HepG2 (cell line): Measurements from ENCODE around the gene CENPVL3. TPM values are rescaled to one million over a fixed set of nuclear protein-coding genes. Genes with fewer than 3 reads are reported as not detected.
A peak's percentile ranks its signal among the peaks of the same experiment; 100 is the strongest.

ENCODE experiments used
- ATAC-seq: fragments of 200-7000 bp; cut with Tn5 transposase; 3 replicates; pipeline ENCODE4 v1.9.1; 2020; ENCODE audit warnings: mild to moderate bottlenecking, moderate library complexity
- BruUV-seq: library from RNA; stranded (reverse); fragments of 400-500 nt; replicated peaks from 2 replicates; lab custom pipeline; 2021; lab: Mats Ljungman, UMichigan
- CTCF ChIA-PET: fragments of 300-600 bp; formaldehyde crosslinking; extraction: SDS; loops from one replicate; lab custom pipeline; 2021; ENCODE audit warnings: low total read pairs, inconsistent platforms, low intra/inter-chr PET ratio; lab: Yijun Ruan, JAX
- POLR2A ChIA-PET: fragments of 350-600 bp; sonication (Branson Sonifier 250); formaldehyde crosslinking; loops from one replicate; lab custom pipeline; 2020; ENCODE audit warnings: antibody characterized with exemption, inconsistent platforms; lab: Yijun Ruan, JAX
- DNase-seq: peaks from one replicate; pipeline ENCODE4 v3.0.0-alpha.2; 2015; ENCODE audit warnings: low spot score
- FAIRE-seq: peaks from 3 replicates; lab custom pipeline; 2011; peaks lifted over from hg19 to GRCh38; lab: Jason Lieb, UNC
- H2AFZ ChIP-seq: one replicate; pipeline ENCODE4 v1.6.1; 2011; ENCODE audit warnings: low read length, inconsistent platforms
- H3K27ac ChIP-seq: fragments of 300-600 bp; 3 replicates; pipeline ENCODE4 v1.8.0; 2011; ENCODE audit warnings: mixed run types, mild to moderate bottlenecking, mixed read lengths, low read length, inconsistent platforms; ENCODE audit not compliant: insufficient read depth; ENCODE audit errors: extremely low read length
- H3K27me3 ChIP-seq, 2 experiments: fragments of 200-600 bp in 1 of 2; 2 replicates in 1 of 2; 3 replicates in 1 of 2; pipeline versions ENCODE4 v1.6.0 to v1.8.0; 2011; ENCODE audit warnings: low read length in 2 of 2, mild to moderate bottlenecking in 2 of 2, moderate library complexity in 2 of 2, inconsistent platforms in 1 of 2; ENCODE audit not compliant: insufficient read depth in 2 of 2, control insufficient read depth in 1 of 2
- H3K36me3 ChIP-seq, 2 experiments: fragments of 200-600 bp in 1 of 2; replicated peaks in 1 of 2; 2 replicates in 1 of 2; 3 replicates in 1 of 2; pipeline versions ENCODE4 v1.5.1 to v1.8.0; 2011; ENCODE audit warnings: low read length in 2 of 2, inconsistent platforms in 1 of 2; ENCODE audit not compliant: insufficient read depth in 2 of 2, control insufficient read depth in 1 of 2
- H3K4me1 ChIP-seq: 2 replicates; pipeline ENCODE4 v1.5.1; 2012; ENCODE audit warnings: low read length, inconsistent platforms; ENCODE audit not compliant: insufficient read depth
- H3K4me2 ChIP-seq: 2 replicates; pipeline ENCODE4 v1.6.0; 2011; ENCODE audit warnings: low read depth, low read length, inconsistent platforms
- H3K4me3 ChIP-seq, 3 experiments: fragments of 200-600 bp in 1 of 3; sonication (generic), shearing (Covaris generic) in 1 of 3; replicated peaks in 1 of 3; 2 replicates each; pipeline ENCODE4 v1.5.1; 2011 to 2016; ENCODE audit warnings: low read length in 3 of 3, inconsistent platforms in 2 of 3, low read depth in 2 of 3, mild to moderate bottlenecking in 2 of 3, control low read depth in 1 of 3, mixed read lengths in 1 of 3; ENCODE audit not compliant: insufficient read depth in 1 of 3
- H3K79me2 ChIP-seq: one replicate; pipeline ENCODE4 v1.6.1; 2011; ENCODE audit warnings: low read length, inconsistent platforms; ENCODE audit not compliant: insufficient read depth
- H3K9ac ChIP-seq: 2 replicates; pipeline ENCODE4 v1.6.0; 2011; ENCODE audit warnings: mild to moderate bottlenecking, low read depth, low read length, inconsistent platforms; ENCODE audit not compliant: insufficient read depth
- H3K9me3 ChIP-seq: 2 replicates; pipeline ENCODE4 v1.5.1; 2012; ENCODE audit warnings: mild to moderate bottlenecking, low read length
- H4K20me1 ChIP-seq: 2 replicates; pipeline ENCODE4 v1.6.0; 2011; ENCODE audit warnings: inconsistent platforms, mild to moderate bottlenecking, low read length, moderate library complexity; ENCODE audit not compliant: insufficient read depth
- EEA1 ChIP-seq: sonication (generic); formaldehyde crosslinking; IDR thresholded peaks from 2 replicates; pipeline ENCODE4 v1.5.1; 2020; ENCODE audit warnings: mild to moderate bottlenecking, missing genetic modification reagents, borderline replicate concordance
- EP300 ChIP-seq, 3 experiments: sonication (generic) in 1 of 3; formaldehyde crosslinking in 1 of 3; IDR thresholded peaks; 2 replicates each; pipeline versions ENCODE4 v1.5.1 to v1.6.1; 2011 to 2020; ENCODE audit warnings: low read depth in 2 of 3, low read length in 2 of 3, borderline replicate concordance in 1 of 3, improper control_type of control experiment in 1 of 3, mild to moderate bottlenecking in 1 of 3, missing genetic modification reagents in 1 of 3, moderate library complexity in 1 of 3
- FOXK2 ChIP-seq: fragments of 450-650 bp; IDR thresholded peaks from 2 replicates; pipeline ENCODE4 v1.6.1; 2016
- IKZF4 ChIP-seq: sonication (generic); formaldehyde crosslinking; IDR thresholded peaks from 2 replicates; pipeline ENCODE4 v1.5.1; 2020; ENCODE audit warnings: borderline replicate concordance, mild to moderate bottlenecking, low read depth, missing genetic modification reagents; ENCODE audit errors: not compliant biosample characterization
- MAFF ChIP-seq: IDR thresholded peaks from 2 replicates; pipeline ENCODE4 v1.6.1; 2011; ENCODE audit warnings: low read depth, low read length, improper control_type of control experiment
- MAFK ChIP-seq, 2 experiments: IDR thresholded peaks in 1 of 2; conservative IDR thresholded peaks in 1 of 2; 2 replicates each; pipeline ENCODE4 v1.6.1; 2011; ENCODE audit warnings: improper control_type of control experiment in 2 of 2, low read length in 2 of 2
- MED8 ChIP-seq: sonication (generic); formaldehyde crosslinking; IDR thresholded peaks from 2 replicates; pipeline ENCODE4 v1.8.1; 2023; ENCODE audit warnings: mild to moderate bottlenecking, missing genetic modification reagents; ENCODE audit not compliant: insufficient replicate concordance
- ZNF44 ChIP-seq: sonication (generic); formaldehyde crosslinking; IDR thresholded peaks from 2 replicates; pipeline ENCODE4 v1.5.1; 2020; ENCODE audit warnings: mild to moderate bottlenecking, missing genetic modification reagents
- ZNF713 ChIP-seq: sonication (generic); formaldehyde crosslinking; IDR thresholded peaks from 2 replicates; pipeline ENCODE4 v1.4.0; 2020; ENCODE audit warnings: mild to moderate bottlenecking, missing genetic modification reagents
- WGBS: methylation state at CpG from one replicate; pipeline ENCODE4 v1.1.6; 2017; ENCODE audit warnings: low lambda C conversion rate; 5-methylcytosine and 5-hydroxymethylcytosine counted together
- in situ Hi-C: cut with HindIII; loops from 2 replicates; pipeline ENCODE4 v1.10.0; 2017; ENCODE audit warnings: low pct_unique_long_range_greater_than_20kb; ENCODE audit not compliant: extremely low pct_ligation_motif_present
- intact Hi-C: fragments of 100-400 bp; cut with micrococcal nuclease; formaldehyde crosslinking; loops from one replicate; pipeline ENCODE4 v1.10.0; 2022; ENCODE audit not compliant: unreplicated experiment
- polyA plus RNA-seq, 8 experiments: library from polyadenylated mRNA; depleted of rRNA in 3 of 8; stranded (reverse) in 7 of 8; unstranded in 1 of 8; fragments of >200 nt; fragmentation: Illumina TruSeq in 4 of 8; extraction: Trizol in 4 of 8; gene quantifications; 2 replicates each; pipeline versions ENCODE4 v1.2.1 to v1.2.3, GENCODE V29; 2011 to 2016; ENCODE audit warnings: low read depth in 4 of 8, missing spikeins in 1 of 8, mixed read lengths in 1 of 8; ENCODE audit not compliant: insufficient read depth in 1 of 8
- total RNA-seq, 5 experiments: library from RNA; depleted of rRNA; stranded (reverse); fragments of >200 nt; fragmentation: Illumina TruSeq; extraction: Trizol; gene quantifications; 2 replicates each; pipeline ENCODE4 v1.2.3, GENCODE V29; 2016; ENCODE audit warnings: low read depth in 1 of 5
- TF ChIP-seq, protein P1 (sequence below): sonication (generic); formaldehyde crosslinking; IDR thresholded peaks from 2 replicates; pipeline ENCODE4 v1.4.0; 2020; ENCODE audit warnings: mild to moderate bottlenecking, missing genetic modification reagents
- TF ChIP-seq, protein P2 (sequence below): fragments of 450-650 bp; IDR thresholded peaks from 2 replicates; pipeline ENCODE4 v1.6.1; 2017

The CENPVL3 gene
- total and polyA plus RNA-seq, 2 of the 13 experiments (the other 11 are each of a cell fraction or from before 2014, with no cell fraction given), result not detected

DNA sequence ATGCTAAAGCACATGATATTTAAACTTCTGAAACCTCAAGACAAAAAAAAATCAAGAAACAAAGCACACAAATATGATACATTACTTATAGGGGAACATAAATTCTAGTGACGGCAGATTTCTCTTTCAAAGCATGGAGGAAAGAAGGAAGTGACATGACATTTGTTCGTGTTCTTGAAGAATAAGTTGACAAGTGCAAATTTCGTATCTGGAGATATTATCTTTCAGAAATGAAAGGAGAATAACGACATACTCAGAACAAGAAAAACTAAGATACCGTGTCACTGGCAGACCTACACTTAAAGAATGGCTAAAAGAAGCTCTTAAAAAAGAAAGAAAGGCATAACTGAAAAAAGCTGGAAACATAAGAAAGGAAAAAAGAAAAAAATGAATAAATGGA, 47.3 kb upstream of the CENPVL3 start (continued):
- no peak for TF ChIP-seq ZNF44 (CRISPR knock-in tag)
- no peak for TF ChIP-seq MED8 (CRISPR knock-in tag)
- TF ChIP-seq IKZF4 (CRISPR knock-in tag), result no peak

DNA sequence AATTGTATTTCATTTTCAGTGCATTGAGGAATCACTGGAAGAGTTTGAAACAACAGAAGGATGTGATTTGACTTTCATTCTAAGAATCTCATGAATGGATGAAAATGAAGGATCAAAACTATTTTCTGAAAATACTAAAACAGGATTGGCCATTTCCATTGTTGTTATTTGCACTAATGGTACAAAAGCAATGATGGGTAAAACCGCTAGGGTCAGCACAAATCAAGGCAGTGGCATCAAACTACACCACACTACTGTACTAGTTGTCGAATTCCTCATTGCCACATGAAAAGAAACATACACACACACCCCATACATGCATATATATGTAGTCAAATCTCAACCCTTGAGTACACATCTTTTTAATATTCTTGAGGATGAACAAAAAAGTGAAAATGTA, 24.7 kb upstream of the CENPVL3 start:
- intact Hi-C loops, result no loop called here
- H3K9ac ChIP-seq, result no peak overlapping the region
- DNase-seq, result no peak
- 0% methylated on average over 1 of the region's 2 CpGs for WGBS
- TF ChIP-seq FOXK2, result no peak
- TF ChIP-seq, protein P1, sequence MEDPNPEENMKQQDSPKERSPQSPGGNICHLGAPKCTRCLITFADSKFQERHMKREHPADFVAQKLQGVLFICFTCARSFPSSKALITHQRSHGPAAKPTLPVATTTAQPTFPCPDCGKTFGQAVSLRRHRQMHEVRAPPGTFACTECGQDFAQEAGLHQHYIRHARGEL, result no peak
- peak; percentile 46; the same call in 1 of the 2 replicates for TF ChIP-seq MAFF
- TF ChIP-seq, protein P2, sequence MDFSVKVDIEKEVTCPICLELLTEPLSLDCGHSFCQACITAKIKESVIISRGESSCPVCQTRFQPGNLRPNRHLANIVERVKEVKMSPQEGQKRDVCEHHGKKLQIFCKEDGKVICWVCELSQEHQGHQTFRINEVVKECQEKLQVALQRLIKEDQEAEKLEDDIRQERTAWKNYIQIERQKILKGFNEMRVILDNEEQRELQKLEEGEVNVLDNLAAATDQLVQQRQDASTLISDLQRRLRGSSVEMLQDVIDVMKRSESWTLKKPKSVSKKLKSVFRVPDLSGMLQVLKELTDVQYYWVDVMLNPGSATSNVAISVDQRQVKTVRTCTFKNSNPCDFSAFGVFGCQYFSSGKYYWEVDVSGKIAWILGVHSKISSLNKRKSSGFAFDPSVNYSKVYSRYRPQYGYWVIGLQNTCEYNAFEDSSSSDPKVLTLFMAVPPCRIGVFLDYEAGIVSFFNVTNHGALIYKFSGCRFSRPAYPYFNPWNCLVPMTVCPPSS, result no peak
- TF ChIP-seq ZNF713, result no peak
- no peak for TF ChIP-seq EP300 (IDR thresholded peaks at IDR 0.05; ENCODE audit: low read depth in 2 of 2, low read length in 2 of 2)
- TF ChIP-seq EP300 (CRISPR knock-in tag; IDR thresholded peaks at IDR 0.05; ENCODE audit: borderline replicate concordance), result no peak
- TF ChIP-seq MAFK (conservative IDR thresholded peaks at IDR 0.05 in 1 of 2, IDR thresholded peaks at IDR 0.05 in 1 of 2; ENCODE audit: low read length in 2 of 2), result peak; percentile 37 to 72; a peak in 3 of 4 replicates
- TF ChIP-seq EEA1 (CRISPR knock-in tag), result no peak
- TF ChIP-seq, all 625 proteins: peak for 2
- Histone ChIP-seq H3K4me2 (no peak overlapping the region), H4K20me1 (no peaks in the 10 kb centered on the region), H3K27me3 (no peaks in the 10 kb centered on the region), H3K4me3 (no peak overlapping the region), H3K27ac (no peak overlapping the region), H3K79me2 (no peaks in the 10 kb centered on the region), H3K4me1 (no peaks in the 10 kb centered on the region), H3K9me3 (no peaks in the 10 kb centered on the region), H3K36me3 (no peaks in the 10 kb centered on the region), H2AFZ (no peak overlapping the region)
- ATAC-seq (no peak), FAIRE-seq (no peak)
- in situ Hi-C loops, result loop anchor here (25.0 kb wide), 1 partner anchor 219 kb away; no protein-coding TSS in a partner anchor
- BruUV-seq, result no TSS peak
- POLR2A ChIA-PET, result no interaction called here
- CTCF ChIA-PET, result no interaction called here
